ENCODE measurements around the gene GATB.

GATB gene

DNA sequence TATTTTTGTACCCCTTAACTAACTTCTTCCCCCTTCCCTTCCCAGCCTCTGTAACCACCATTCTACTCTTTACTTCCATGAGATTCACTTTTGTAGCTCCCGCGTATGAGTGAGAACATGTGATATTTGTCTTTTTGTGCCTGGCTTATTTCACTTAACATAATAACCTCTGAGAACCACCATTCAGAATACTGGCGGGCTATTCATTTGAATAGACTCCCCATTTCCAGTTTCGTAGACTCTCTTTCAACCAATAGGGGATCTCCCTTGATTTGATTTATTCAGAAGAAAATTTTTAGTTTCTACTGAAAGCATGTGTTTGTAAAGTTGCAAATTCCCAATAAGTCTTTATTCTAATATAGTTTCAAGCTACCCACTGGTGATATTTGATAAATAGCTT, 117.2 kb downstream of the GATB start:
- no peak for DNase-seq

DNA sequence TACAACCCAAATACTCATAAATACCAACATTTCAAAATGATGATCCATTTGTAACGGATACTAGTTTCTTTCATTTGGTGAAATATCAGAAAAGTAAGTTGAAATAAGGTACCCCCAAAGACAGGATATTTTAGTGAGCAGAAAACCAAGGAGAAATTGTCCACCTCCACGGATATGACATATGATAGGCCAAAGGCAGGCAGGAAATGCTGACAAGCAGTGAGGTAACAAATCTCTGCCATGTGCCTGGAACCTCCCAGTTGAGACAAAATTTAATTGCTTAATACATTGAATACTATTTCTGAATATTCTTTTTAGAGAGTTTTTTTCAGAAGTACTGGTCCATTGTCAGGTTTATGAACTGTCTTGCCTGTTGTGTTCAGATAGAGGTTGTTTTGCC, 118.8 kb downstream of the GATB start:
- DNase-seq: no peak

DNA sequence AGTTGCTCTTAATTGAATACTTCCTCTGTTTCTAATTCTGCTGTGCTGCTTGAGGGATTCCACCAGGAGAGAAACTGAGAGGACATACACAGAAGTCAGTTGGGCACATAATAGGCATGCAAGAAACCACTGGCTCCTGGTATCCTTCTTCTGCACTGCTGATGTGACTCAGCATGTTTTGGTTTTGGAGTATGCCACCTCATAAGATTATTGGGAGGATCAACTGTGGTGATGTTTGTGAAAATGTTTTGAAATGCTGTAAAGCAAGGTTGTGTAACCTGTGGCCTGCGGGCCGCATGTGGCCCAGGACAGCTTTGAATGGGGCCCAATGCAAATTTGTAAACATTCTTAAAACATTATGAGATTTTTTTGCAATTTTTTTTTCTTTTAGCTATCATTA, 119.6 kb downstream of the GATB start:
- DNase-seq: no peak

DNA sequence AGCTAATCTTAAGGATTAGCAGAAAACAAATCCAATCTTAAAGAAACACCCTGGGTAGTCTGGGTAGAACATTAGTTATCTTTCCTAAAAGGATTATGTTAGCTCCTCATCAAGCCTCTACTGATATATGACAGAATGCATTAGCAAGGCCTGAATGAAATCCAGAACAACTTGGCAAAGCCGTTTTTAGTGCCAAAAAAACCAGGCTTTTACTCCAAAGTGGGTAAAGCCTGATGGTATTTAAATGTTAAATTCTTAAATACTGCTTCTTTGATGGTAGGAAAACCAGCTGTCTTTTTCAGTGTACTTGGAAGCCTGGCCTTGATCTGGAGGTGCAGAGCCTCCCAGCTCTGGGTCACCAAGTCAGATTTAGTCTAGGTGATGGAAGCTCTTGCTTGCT, 120.4 kb downstream of the GATB start:
- DNase-seq: no peak

DNA sequence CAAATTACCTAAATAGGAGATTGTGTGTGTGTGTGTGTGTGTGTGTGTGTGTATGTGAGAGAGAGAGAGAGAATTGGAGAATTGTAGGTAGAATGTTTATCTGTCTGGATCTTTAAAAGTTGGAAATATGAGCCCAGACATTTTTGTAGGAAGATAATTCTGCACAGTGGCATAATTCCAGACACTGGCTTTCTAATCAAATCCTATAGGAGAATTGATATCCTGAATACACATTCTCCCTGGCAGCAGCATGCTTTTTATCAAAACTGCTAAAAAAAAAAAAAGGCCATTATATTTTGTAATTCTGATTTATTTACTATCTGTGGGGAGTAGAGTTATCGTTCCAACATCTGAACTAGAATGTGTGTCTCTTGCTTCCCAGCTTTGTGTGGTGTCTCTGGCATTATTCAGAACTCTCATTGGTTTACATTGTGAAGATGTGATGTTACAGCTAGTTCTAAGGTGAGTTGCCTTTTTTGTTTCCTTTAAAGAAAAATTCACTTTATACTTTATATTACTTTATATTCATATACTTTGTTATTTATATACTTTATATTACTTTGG, 122.4 kb downstream of the GATB start:
- no peak for DNase-seq

DNA sequence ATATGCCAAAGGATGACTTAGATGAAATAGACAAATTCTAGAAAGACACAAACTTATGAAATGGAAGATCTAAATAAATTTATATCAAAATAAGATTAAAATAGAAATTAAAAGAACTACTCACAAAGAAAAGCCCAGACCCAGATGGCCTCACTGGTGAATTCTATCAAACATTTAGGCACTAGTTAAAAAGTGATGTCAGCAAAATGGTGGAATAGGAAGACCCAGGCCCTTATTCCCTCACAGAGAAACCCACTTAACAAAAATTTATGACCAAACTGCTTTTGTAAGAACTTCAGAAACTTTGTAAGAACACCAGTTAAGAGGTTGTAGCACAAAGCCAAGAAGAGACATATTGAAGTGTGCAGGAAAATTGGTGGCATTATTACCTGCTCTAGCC, 129.5 kb downstream of the GATB start:
- DNase-seq: no peak

DNA sequence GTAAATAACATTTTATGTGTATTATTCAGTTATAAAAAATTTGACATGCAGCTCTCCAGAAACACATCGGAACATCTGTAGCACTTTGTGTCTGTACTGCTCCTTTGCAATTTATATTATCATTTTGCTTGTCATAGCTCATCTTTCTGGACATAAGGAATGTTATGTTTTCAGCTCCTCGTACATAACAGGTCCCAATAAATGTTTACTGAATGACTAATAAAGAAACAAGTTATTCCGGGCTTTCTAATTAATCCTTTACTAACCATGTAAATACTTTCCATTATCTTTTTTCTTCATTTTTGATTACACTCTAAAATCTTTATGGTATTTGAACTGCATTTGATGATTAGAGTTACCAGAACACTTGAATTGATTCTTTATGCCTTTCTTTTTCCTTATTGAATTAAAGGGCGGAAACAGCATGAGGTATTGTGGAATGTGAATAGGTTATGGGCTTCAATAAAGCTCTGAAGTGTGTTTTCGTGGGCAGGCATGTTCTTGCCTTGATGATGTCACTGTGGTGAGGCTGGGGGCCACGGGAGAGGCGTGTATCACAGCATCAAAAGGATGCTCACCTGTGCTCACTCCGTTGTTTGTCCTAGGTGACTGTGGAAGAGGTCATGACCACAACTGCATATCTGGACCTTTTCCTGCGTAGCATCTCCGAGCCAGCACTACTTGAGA, 131.6 kb downstream of the GATB start:
- DNase-seq: no peak

DNA sequence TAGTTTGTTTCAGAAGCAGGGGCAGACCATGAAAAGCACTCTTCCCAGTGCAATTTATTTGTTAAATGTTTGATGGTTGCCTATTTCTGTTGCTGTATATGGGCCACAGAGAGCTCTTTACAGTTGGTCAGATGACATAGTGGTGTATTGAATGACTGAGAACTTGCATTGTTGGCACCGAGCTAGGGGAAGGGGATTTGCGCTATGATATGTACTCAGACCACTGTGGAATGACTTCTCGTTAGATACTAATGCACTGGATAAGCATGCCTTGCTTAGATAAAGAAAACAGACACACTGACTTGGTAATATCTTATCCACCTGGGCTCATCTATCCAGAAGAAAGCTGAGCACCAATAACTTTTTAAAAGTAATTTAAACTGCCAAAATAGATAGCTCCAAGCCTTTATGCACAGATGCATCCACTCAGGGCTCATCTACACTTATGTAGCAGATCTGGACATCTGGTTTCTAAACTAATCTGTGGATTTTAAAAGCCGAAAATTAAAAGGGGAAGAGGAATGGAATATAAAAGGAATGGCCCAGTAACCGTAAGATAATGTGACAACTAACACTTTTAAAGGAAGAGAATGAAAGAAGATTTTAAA, 132.7 kb downstream of the GATB start:
- DNase-seq: no peak

DNA sequence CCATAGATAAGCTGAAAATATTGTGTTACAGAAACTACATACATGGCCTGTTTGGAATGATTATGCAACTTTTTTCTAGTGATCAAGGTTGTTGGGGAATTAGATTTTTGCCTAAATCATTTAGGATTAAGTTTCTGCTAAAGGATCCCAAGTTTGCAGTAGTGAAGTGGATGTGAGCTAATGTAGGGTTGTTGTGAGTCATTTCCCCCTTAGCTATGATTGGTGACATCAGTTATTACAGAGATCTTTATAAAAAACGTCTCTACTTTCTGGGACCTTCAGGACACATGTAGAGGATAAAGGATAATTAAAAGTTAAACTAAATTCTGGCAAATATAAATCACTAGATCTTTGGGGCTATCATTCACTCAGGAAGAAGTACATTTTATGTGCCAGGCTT, 133.3 kb downstream of the GATB start:
- no peak for DNase-seq

DNA sequence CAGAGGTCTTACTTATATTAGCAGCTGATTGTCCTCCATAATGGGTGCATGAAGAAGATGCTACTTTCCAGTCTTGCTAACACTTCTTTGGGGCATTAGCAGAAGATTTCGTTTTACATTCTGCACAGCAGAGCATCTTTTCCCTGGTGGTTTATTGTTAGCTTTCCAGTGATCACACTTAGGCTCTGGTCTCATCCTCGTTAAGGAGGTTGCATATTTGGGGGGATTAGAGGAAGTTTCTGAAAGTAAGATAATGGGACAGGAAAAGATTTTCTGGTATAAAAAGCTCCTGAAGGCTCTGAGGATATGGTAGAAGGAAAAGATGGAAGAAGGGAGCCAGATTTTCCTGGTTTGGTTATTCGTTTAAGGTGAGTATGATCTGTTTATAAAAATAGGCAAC, 134.1 kb downstream of the GATB start:
- no peak for DNase-seq

DNA sequence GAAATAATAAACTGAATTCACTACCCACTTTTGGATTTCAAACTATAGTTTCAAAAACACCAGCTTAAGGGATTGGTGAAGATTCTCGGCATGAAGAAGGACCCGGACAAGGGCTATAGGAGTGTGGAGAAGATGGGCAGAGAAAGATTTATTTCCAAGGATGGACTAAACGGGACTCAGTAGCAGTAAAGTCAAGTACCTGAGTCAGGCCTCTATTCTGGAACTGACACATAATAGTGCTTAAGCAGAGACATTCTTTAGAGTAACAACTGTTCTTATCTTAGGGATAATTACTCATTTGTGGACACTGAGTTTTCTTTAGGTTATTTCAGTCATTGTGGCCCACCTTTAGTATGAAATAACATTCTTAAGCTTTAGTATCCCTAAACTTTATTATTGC, 134.6 kb downstream of the GATB start:
- DNase-seq: no peak

DNA sequence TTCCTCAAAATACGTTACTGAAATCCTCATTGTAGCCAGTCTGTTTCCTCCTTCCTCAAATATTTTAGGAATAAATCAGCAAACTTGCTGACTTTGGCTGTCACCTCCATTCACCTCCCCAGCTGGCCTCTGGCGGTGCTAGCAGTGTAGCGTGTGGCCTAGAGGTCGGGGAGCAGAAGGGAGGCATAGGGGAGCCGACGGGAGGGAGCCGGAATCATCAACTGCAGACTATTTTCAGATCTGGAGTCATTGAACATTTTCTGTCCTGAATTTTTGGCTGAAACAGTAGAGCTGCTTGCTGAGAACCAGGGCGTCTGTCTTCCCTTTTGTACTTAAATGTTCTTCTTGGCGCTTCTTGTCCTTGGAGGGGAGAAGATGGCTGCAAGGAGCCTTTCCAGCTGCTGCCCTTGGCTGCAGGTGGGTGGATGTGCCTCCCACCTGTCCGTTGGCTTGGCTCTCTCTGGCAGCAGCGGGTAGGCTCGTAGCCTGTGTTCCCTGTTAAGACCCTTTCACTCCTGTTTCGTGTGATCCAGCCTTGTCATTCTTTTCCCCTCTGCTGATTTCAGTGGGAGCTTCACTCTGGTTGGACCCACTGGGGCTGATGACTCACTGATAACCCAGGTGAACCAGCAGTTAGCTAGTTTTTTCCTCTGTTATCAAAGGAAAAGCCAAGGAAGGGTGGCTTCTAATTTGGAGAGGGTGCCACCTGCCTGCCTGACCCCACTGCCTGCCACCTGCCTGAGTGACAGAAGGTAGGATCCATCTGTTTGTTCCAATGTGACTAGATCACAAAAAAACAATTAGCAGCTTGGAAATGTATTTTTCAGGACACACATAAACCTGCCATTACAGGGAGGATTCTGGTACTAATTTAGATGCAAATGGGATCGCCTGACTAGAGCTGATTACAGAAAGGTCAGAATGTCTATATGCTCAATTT, 135.9 kb downstream of the GATB start:
- no peak for DNase-seq
